HepG2 (cell line): ENCODE results near the gene PGC. TPM values are rescaled to one million over a fixed set of nuclear protein-coding genes. Genes with fewer than 3 reads are reported as not detected.
A peak's percentile ranks its signal among the peaks of the same experiment; 100 is the strongest.

Experiments
- AKNA ChIP-seq: sonication (generic); formaldehyde crosslinking; IDR thresholded peaks from 2 replicates; pipeline ENCODE4 v1.4.0; 2020; ENCODE audit warnings: missing genetic modification reagents, borderline replicate concordance
- ATF3 ChIP-seq: sonication (generic); formaldehyde crosslinking; IDR thresholded peaks from 2 replicates; pipeline ENCODE4 v1.4.0; 2020; ENCODE audit warnings: missing genetic modification reagents
- DRAP1 ChIP-seq: IDR thresholded peaks from 2 replicates; pipeline ENCODE4 v1.6.1; 2016; ENCODE audit warnings: missing genetic modification reagents, missing compliant biosample characterization
- FOXJ3 ChIP-seq: sonication (generic); formaldehyde crosslinking; IDR thresholded peaks from 2 replicates; pipeline ENCODE4 v1.4.0; 2020; ENCODE audit warnings: missing genetic modification reagents, mild to moderate bottlenecking, borderline replicate concordance
- FOXK1 ChIP-seq: sonication (generic); formaldehyde crosslinking; IDR thresholded peaks from 2 replicates; pipeline ENCODE4 v1.4.0; 2020; ENCODE audit warnings: low read depth, missing genetic modification reagents, borderline replicate concordance
- GABPA ChIP-seq, 2 experiments: IDR thresholded peaks; 2 replicates each; pipeline ENCODE4 v1.6.1; 2011 to 2016; ENCODE audit warnings: low read depth in 2 of 2, low read length in 1 of 2, missing biosample characterization in 1 of 2, missing genetic modification characterization in 1 of 2
- KLF16 ChIP-seq, 2 experiments: sonication (generic) in 1 of 2; formaldehyde crosslinking in 1 of 2; IDR thresholded peaks; 2 replicates each; pipeline versions ENCODE4 v1.6.1 to v1.8.0; 2016 to 2023; ENCODE audit warnings: missing genetic modification reagents in 2 of 2, missing compliant biosample characterization in 1 of 2
- NR3C1 ChIP-seq: sonication (generic); formaldehyde crosslinking; IDR thresholded peaks from 2 replicates; pipeline ENCODE4 v1.4.0; 2020; ENCODE audit warnings: missing genetic modification reagents
- RAD21 ChIP-seq: fragments of 450-650 bp; formaldehyde crosslinking; IDR thresholded peaks from 2 replicates; pipeline ENCODE4 v1.5.0; 2020; ENCODE audit warnings: mild to moderate bottlenecking
- RELA ChIP-seq: sonication (generic); formaldehyde crosslinking; IDR thresholded peaks from 2 replicates; pipeline ENCODE4 v1.4.0; 2020; ENCODE audit warnings: missing genetic modification reagents
- RFX1 ChIP-seq: fragments of 450-650 bp; IDR thresholded peaks from 2 replicates; pipeline ENCODE4 v1.6.1; 2017
- SP140L ChIP-seq: sonication (generic); formaldehyde crosslinking; IDR thresholded peaks from 2 replicates; pipeline ENCODE4 v1.4.0; 2020; ENCODE audit warnings: missing genetic modification reagents, borderline replicate concordance
- SP2 ChIP-seq: sonication (generic); formaldehyde crosslinking; IDR thresholded peaks from 2 replicates; pipeline ENCODE4 v1.5.1; 2020; ENCODE audit warnings: mild to moderate bottlenecking, missing genetic modification reagents
- TP53 ChIP-seq: sonication (generic); formaldehyde crosslinking; conservative IDR thresholded peaks from 2 replicates; pipeline ENCODE4 v1.4.0; 2020; ENCODE audit warnings: missing genetic modification reagents
- ZBTB3 ChIP-seq: sonication (generic); formaldehyde crosslinking; IDR thresholded peaks from 2 replicates; pipeline ENCODE4 v1.4.0; 2020; ENCODE audit warnings: low read depth, mild to moderate bottlenecking, moderate library complexity, missing genetic modification reagents, borderline replicate concordance
- ZFP36L2 ChIP-seq: sonication (generic); formaldehyde crosslinking; IDR thresholded peaks from 2 replicates; pipeline ENCODE4 v1.4.0; 2020; ENCODE audit warnings: missing genetic modification reagents
- ZMYM4 ChIP-seq: sonication (generic); formaldehyde crosslinking; IDR thresholded peaks from 2 replicates; pipeline ENCODE4 v1.8.1; 2023; ENCODE audit warnings: mild to moderate bottlenecking, missing genetic modification reagents
- ZNF124 ChIP-seq: sonication (generic); formaldehyde crosslinking; IDR thresholded peaks from 2 replicates; pipeline ENCODE4 v1.4.0; 2020; ENCODE audit warnings: missing genetic modification reagents
- ZNF230 ChIP-seq: sonication (generic); formaldehyde crosslinking; IDR thresholded peaks from 2 replicates; pipeline ENCODE4 v1.4.0; 2020; ENCODE audit warnings: mild to moderate bottlenecking, missing genetic modification reagents
- ZNF263 ChIP-seq: sonication (generic); formaldehyde crosslinking; IDR thresholded peaks from 2 replicates; pipeline ENCODE4 v1.4.0; 2020; ENCODE audit warnings: missing genetic modification reagents
- ZNF496 ChIP-seq: sonication (generic); formaldehyde crosslinking; IDR thresholded peaks from 2 replicates; pipeline ENCODE4 v1.8.1; 2023; ENCODE audit warnings: mild to moderate bottlenecking, moderate library complexity, missing genetic modification reagents; ENCODE audit not compliant: insufficient replicate concordance
- ZNF580 ChIP-seq: IDR thresholded peaks from 2 replicates; pipeline ENCODE4 v1.6.1; 2016; ENCODE audit warnings: low read depth, borderline replicate concordance
- ZNF740 ChIP-seq: sonication (generic); formaldehyde crosslinking; IDR thresholded peaks from 2 replicates; pipeline ENCODE4 v1.4.0; 2020; ENCODE audit warnings: missing genetic modification reagents
- polyA plus RNA-seq, 8 experiments: library from polyadenylated mRNA; depleted of rRNA in 3 of 8; stranded (reverse) in 7 of 8; unstranded in 1 of 8; fragments of >200 nt; fragmentation: Illumina TruSeq in 4 of 8; extraction: Trizol in 4 of 8; gene quantifications; 2 replicates each; pipeline versions ENCODE4 v1.2.1 to v1.2.3, GENCODE V29; 2011 to 2016; ENCODE audit warnings: low read depth in 4 of 8, missing spikeins in 1 of 8, mixed read lengths in 1 of 8; ENCODE audit not compliant: insufficient read depth in 1 of 8
- total RNA-seq, 5 experiments: library from RNA; depleted of rRNA; stranded (reverse); fragments of >200 nt; fragmentation: Illumina TruSeq; extraction: Trizol; gene quantifications; 2 replicates each; pipeline ENCODE4 v1.2.3, GENCODE V29; 2016; ENCODE audit warnings: low read depth in 1 of 5

PGC gene
- total and polyA plus RNA-seq, 2 of the 13 experiments (the other 11 are each of a cell fraction or from before 2014, with no cell fraction given): 426 to 502 TPM

- no peak for TF ChIP-seq AKNA
- peak; percentile 98 for TF ChIP-seq ZNF580
- TF ChIP-seq NR3C1: no peak
- TF ChIP-seq RFX1: no peak
- peak; percentile 76 for TF ChIP-seq SP2
- TF ChIP-seq TP53 (CRISPR knock-in tag): peak; percentile 72; the same call in 1 of the 2 replicates
- TF ChIP-seq FOXK1: peak; percentile 93; the same call in 1 of the 2 replicates
- TF ChIP-seq ZNF263: peak; percentile 76
- peak; percentile 84 for TF ChIP-seq ZNF124 (CRISPR knock-in tag)
- TF ChIP-seq DRAP1 (CRISPR knock-in tag): peak; percentile 82
- peak; percentile 80 for TF ChIP-seq ZNF740
- TF ChIP-seq ZFP36L2 (CRISPR knock-in tag): 0 out of 2 replicates have a peak, but pooled peaks have one; percentile 20
- TF ChIP-seq FOXJ3: peak; percentile 58; the same call in 1 of the 2 replicates
- no peak for TF ChIP-seq ZNF496 (CRISPR knock-in tag)
- peak; percentile 32; the same call in 1 of the 2 replicates for TF ChIP-seq SP140L (CRISPR knock-in tag)
- TF ChIP-seq KLF16 (CRISPR knock-in tag; IDR thresholded peaks at IDR 0.05): peak in 1 of 2 experiments; percentile 97; a peak in 2 of 4 replicates
- peak; percentile 97 for TF ChIP-seq ZMYM4 (CRISPR knock-in tag)
- TF ChIP-seq ZBTB3 (CRISPR knock-in tag): peak; percentile 38; the same call in 1 of the 2 replicates
- TF ChIP-seq ZNF230 (CRISPR knock-in tag): peak; percentile 59; the same call in 1 of the 2 replicates
- no peak for TF ChIP-seq RELA
- TF ChIP-seq RAD21: 0 out of 2 replicates have a peak, but pooled peaks have one; percentile 29
- TF ChIP-seq ATF3 (CRISPR knock-in tag): no peak; the same call in 1 of the 2 replicates
- TF ChIP-seq GABPA (IDR thresholded peaks at IDR 0.05; ENCODE audit: low read depth, low read length): no peak
- peak; percentile 100 for TF ChIP-seq GABPA (CRISPR knock-in tag; IDR thresholded peaks at IDR 0.05; ENCODE audit: low read depth)
Measured at GRCh38 chr6:41787219-41787917, 40.2 kb upstream of the PGC start, which contains the start of gene TOMM6 (continued).
